ENCODE data around the gene HOXA5.
A peak's percentile ranks its signal among the peaks of the same experiment; 100 is the strongest.

The HOXA5 gene

GRCh38 chr7:27182285-27182841, 38.9 kb upstream of the HOXA5 start:
- DNase-seq (ENCODE audit: low spot score) = no peak

GRCh38 chr7:27181795-27182275, 38.4 kb upstream of the HOXA5 start:
- no peak for DNase-seq (ENCODE audit: low spot score)

GRCh38 chr7:27180431-27181420, 37.2 kb upstream of the HOXA5 start:
- no peak for DNase-seq (ENCODE audit: low spot score)

- peak; percentile 62 for DNase-seq (ENCODE audit: low spot score)
Observed at GRCh38 chr7:27179503-27180430, 36.3 kb upstream of the HOXA5 start.

DNA sequence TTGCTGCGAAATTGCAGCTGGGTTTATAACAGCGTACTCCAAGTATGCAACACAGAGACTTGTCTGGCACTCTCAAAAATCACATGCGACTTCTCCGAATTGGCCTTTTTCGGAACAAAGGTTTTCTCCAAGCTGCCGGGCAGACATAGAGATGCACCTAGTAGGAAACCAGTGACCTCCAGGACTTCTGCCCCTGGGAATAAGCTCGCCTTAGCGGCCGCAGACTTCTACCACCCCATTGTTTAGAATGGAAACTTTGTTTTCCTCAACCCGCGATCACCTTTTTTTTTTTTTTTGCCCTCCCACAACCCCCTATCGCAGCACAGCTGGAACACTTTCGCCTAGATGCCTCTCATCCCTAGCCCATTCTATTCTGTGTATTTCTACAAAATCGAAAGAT, 35.5 kb upstream of the HOXA5 start:
- DNase-seq (ENCODE audit: low spot score) = no peak

DNA sequence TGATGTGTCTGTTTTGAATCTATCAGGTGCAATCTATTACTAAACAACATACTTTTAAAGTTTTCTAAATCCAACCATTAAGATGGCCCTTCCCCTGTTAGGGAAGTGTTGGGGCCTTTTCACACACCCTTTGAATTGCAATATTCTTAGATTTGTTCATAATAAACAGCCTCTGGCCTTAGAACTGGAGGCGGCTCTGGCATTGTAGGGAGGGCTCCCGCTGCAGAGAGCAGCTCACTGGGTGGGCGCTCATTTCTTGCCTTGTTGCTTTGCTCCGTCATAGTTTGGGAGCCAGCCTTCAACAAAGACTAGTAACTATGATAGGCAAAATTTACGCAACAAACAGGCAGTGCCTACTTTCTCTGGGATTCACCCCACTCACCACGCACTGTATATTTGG, 34.9 kb upstream of the HOXA5 start:
- DNase-seq (ENCODE audit: low spot score) = no peak

DNA sequence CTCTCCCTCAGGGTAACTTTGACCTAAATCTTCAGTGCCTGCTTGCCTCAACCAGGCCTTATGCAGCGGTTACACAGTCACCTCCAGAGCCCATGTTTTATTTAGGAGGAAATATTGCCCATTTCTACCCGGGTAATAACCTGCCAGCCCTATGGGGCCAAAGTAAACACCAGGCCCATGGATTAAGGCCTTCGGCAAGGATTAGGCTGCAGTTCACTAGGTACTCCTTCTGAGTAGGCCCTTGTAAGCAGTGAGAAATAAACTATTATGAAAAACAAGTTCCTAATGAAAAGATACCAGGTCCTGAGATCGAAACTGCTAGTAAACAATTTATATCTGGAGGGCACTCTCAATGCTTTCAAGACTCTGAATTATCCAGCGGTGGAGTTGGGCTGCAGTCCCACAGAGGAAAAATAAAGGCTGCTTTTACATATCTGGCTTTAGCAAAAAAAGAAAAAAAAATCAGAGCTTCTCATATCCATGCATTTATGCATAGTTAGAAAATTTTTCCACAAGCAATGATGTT, 34.4 kb upstream of the HOXA5 start:
- no peak for DNase-seq (ENCODE audit: low spot score)

GRCh38 chr7:27176962-27177794, 33.7 kb upstream of the HOXA5 start:
- no peak for DNase-seq (ENCODE audit: low spot score)

DNA sequence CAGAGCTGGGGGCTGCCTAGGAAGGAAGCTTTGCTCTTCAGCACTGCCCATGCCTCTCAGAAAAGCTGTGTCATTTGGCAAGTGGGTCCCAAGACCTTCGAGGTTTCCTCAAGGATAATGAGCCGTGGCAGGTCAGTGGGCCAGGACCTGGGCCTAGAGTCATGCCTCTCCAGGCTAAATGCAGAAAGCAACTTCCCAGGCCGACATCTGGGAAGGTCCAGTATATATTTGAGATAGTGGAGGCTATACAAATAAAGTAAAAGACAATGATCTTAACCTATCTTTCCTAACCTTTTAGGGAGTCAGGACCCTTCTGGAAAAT, 33.0 kb upstream of the HOXA5 start:
- DNase-seq (ENCODE audit: low spot score) = no peak

DNA sequence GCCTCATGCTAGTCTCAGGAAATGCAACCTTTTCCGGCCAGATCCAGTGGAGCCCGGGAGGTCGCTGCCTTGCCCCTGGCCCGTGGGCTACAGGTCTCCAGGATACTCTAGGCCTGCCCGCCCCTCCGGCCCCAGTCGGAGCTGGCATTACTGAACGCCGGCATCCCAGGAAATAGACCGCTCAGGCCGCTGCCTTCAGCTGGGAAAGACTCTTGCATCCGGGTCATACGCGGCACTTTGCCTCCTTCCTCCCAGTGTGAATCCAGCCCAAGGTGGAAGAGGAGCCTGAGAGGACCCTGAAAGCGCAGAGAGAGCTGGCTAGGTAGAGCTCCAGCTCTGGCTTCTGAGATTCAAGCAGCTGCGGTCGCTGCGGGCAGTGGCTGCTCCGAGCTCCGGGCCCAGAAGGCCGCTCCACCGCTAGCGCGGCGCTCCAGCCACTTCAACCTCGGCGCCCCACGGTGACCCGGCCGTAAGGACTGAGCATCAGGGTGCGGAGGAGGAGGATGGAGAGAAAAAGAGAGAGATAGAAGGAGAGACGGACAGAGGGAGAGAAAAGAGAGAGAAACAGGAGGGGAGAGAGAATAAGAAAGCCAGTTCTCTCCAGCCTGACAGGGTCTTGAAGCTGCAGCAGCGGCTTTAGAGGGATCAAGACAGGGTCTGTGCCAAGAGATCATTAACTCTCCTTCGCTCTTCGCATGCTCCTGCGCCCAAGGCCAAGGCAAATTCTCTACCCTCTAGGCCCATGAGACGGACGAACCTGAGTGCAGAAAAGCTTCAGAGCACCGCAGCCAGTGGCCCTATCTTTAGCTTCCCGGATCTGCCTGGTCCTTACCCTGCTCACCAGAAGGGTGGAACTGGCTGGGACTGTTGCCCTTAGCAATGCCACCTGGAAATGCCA, 32.4 kb upstream of the HOXA5 start:
- no peak for DNase-seq (ENCODE audit: low spot score)

GRCh38 chr7:27174874-27175625, 31.6 kb upstream of the HOXA5 start:
- no peak for DNase-seq (ENCODE audit: low spot score)

DNA sequence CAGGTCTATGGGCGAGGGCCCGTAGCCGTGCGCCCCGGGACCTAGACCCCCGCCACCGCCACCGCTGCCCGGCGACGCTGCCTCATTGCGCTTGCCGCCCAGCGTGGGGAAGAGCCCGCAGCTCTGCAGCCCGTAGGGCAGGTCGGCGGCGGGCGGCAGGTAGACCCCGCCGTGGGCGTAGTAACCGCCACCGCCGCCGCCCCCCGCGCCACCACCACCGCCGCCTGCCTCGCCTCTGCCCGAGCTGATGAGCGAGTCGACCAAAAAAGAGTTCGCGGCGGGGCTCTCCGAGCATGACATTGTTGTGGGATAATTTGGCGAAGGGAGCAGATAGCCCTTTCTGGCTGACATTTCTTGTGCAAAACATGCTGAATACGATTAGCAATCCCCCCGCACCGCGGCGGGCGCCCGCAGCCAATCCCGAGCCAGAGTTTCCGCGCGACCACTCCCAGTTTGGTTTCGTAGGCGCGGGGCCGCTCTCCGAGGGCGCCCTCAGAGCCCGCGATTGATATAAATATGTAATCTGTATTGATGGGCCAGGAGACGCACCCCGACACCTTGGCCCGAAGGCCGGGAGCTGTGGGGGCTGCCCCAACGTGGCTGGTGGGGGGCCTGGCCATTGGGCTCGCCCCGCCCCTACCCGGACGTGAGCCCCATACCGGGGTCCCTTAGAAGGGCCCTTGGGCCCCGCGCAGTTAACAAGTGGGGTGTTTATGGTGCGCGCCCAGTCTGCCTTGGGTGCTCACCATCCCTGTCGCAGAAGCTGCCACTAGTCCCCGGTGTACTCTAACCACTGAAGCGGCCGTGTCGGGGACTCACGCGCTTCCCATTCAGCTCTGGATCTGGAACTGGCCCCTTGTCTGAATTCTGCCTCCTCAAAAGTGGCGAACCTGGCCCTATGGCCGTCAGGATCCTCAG, 30.7 kb upstream of the HOXA5 start, which contains the start of gene HOXA10:
HOXA10 (minus strand) TSS at position 365 of the 918 bp plus-strand sequence; CDS start at position 351, 14 bp downstream.
- DNase-seq (ENCODE audit: low spot score) = no peak

DNA sequence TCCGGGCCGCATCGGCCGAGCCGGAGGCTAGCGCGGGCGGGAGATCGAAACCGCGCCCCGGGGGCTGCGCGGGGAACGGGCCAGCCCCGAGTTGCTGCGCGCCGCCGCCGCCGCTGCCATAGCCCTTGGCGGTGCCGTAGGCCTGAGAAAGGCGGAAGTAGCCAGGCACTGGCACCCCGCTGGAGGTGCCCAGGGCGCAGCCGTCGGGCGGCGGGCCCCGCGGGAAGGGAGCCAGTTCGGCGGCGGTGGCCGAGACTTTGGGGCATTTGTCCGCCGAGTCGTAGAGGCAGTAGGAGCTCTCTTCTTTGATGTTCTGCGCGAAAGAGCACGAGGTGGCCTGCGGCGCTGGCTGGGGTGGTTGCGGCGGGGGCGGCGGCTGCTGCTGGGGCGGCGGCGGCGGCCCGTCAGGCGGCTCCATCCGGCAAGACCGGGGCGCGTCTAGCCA, 30.1 kb upstream of the HOXA5 start:
- no peak for DNase-seq (ENCODE audit: low spot score)

GRCh38 chr7:27172823-27173510, 29.5 kb upstream of the HOXA5 start:
- DNase-seq (ENCODE audit: low spot score) = no peak

DNA sequence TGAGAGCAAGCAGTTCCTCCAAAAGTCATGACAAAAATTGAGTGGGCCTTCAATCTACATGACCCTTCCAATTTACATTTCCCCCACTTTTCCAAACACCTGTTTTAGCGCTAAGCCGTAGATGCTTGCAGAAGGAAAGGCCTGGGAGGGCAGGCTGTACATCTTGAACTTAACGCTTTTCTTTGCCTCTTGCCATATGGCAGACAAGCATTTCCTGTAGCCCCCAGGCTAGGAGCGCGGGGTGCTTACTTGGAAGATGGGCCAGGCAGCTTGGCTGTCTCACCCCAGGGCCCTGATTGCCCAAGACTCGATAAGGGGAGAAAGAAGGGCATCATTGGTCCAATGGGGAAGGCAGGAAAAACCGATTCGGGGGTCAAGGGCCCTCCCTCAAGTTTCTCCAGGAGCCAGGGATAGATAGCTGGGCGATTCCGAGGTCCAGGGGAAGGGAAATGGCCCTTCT, 28.9 kb upstream of the HOXA5 start:
- no peak for DNase-seq (ENCODE audit: low spot score)

DNA sequence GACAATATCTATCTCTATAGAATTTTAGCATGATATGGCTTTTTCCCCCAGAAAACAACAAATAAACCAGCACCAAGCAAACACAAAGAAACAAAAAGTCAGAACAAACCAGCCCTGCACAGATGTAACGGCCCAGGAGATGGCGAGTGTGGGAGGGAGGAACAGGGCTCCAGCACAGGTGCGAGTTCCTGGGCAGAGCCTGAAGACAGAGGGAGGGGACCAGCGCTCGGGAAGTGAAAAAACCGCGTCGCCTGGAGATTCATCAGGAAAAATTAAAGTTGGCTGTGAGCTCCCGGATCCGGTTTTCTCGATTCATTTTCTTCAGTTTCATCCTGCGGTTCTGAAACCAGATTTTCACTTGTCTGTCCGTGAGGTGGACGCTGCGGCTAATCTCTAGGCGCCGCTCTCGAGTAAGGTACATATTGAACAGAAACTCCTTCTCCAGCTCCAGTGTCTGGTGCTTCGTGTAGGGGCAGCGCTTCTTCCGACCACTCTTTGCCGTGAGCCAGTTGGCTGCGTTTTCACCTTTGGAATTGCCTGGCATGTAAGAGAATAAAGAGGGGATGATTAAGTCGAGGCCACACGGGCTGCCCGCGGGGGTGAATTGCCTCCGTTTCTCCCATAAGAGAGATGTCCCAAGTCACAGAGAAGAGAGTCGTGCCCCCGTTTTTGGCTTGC, 28.3 kb upstream of the HOXA5 start:
- no peak for DNase-seq (ENCODE audit: low spot score)

- DNase-seq (ENCODE audit: low spot score) = no peak
Observed at GRCh38 chr7:27171325-27171636, 27.8 kb upstream of the HOXA5 start.
